Muscle of leg (tissue), 11 donors: ENCODE data around the gene CRAMP1. TPM values are rescaled to one million over a fixed set of nuclear protein-coding genes. Genes with fewer than 3 reads are reported as not detected.
A peak's percentile ranks its signal among the peaks of the same experiment; 100 is the strongest.

Experiments
- DNase-seq: peaks from one replicate; pipeline ENCODE4 v3.0.0; 2013
- H3K27ac ChIP-seq: one replicate; pipeline ENCODE4 v1.5.1; 2013; ENCODE audit warnings: mild to moderate bottlenecking, low read length, control low read depth
- H3K27me3 ChIP-seq: one replicate; pipeline ENCODE4 v1.6.1; 2013; ENCODE audit warnings: low read length; ENCODE audit not compliant: control insufficient read depth, insufficient read depth
- H3K36me3 ChIP-seq: one replicate; pipeline ENCODE4 v1.6.1; 2013; ENCODE audit warnings: low read length; ENCODE audit not compliant: control insufficient read depth, insufficient read depth
- H3K4me1 ChIP-seq: one replicate; pipeline ENCODE4 v1.6.1; 2013; ENCODE audit warnings: low read length; ENCODE audit not compliant: control insufficient read depth, insufficient read depth
- H3K4me3 ChIP-seq: one replicate; pipeline ENCODE4 v1.5.1; 2013; ENCODE audit warnings: low read length, control low read depth
- H3K9me3 ChIP-seq: replicated peaks from 2 replicates; pipeline ENCODE4 v1.6.1; 2013; ENCODE audit warnings: low read depth, low read length; ENCODE audit not compliant: control insufficient read depth
- WGBS: methylation state at CpG from one replicate; pipeline ENCODE4 v1.1.5; 2013; ENCODE audit warnings: missing lambda C conversion rate; ENCODE audit not compliant: insufficient coverage; 5-methylcytosine and 5-hydroxymethylcytosine counted together
- polyA plus RNA-seq, 8 donors: library from polyadenylated mRNA; unstranded; fragments of 120-200 nt; gene quantifications; one replicate each; pipeline versions ENCODE4 v1.2.1 to v1.2.3, GENCODE V29; 2013; ENCODE audit warnings: inconsistent platforms in 1 of 8, low replicate concordance in 1 of 8; ENCODE audit not compliant: insufficient read length in 8 of 8, insufficient read depth in 1 of 8
- total RNA-seq: library from RNA; stranded (reverse); fragments of 120-200 nt; gene quantifications from one replicate; pipeline ENCODE4 v1.2.4, GENCODE V29; 2013

The CRAMP1 gene
- total and polyA plus RNA-seq, 9 donors = 7.2 to 19.1 (median 14.0) TPM

GRCh38 chr16:1641261-1641660 is 29.1 kb downstream of the CRAMP1 start:
- no peaks in the 10 kb centered on the region for H3K9me3 ChIP-seq
- no peak overlapping the region for H3K4me3 ChIP-seq
- H3K27ac ChIP-seq = no peak overlapping the region
- WGBS = 94% methylated on average over 11 of the region's 12 CpGs
- no peaks in the 10 kb centered on the region for H3K27me3 ChIP-seq
- H3K4me1 ChIP-seq = peaks cover 28% of the 10 kb centered on the region
- DNase-seq = no peak
- H3K36me3 ChIP-seq = peaks cover 81% of the 10 kb centered on the region

GRCh38 chr16:1642148-1642547 is 30.0 kb downstream of the CRAMP1 start:
- Histone ChIP-seq H3K4me1 (peaks cover 28% of the 10 kb centered on the region), H3K36me3 (peaks cover 80% of the 10 kb centered on the region)
- DNase-seq = peak; percentile 75

GRCh38 chr16:1642753-1643152 is 30.6 kb downstream of the CRAMP1 start:
- Histone ChIP-seq H3K4me3 (no peak overlapping the region), H3K36me3 (peaks cover 81% of the 10 kb centered on the region), H3K27me3 (no peaks in the 10 kb centered on the region), H3K9me3 (no peaks in the 10 kb centered on the region), H3K27ac (peak overlapping the region; percentile 21), H3K4me1 (peaks cover 28% of the 10 kb centered on the region)
- DNase-seq = no peak
- WGBS = 96% methylated on average over 11 of the region's 11 CpGs

More at GRCh38 chr16:1642148-1642547, 30.0 kb downstream of the CRAMP1 start:
- Histone ChIP-seq H3K4me3 (no peak overlapping the region), H3K9me3 (no peaks in the 10 kb centered on the region), H3K27ac (peak overlapping the region; percentile 29), H3K27me3 (no peaks in the 10 kb centered on the region)
- WGBS = 83% methylated on average over 5 of the region's 5 CpGs

- Histone ChIP-seq H3K4me3 (no peak overlapping the region), H3K9me3 (no peaks in the 10 kb centered on the region), H3K27ac (no peak overlapping the region), H3K4me1 (peaks cover 28% of the 10 kb centered on the region), H3K27me3 (no peaks in the 10 kb centered on the region), H3K36me3 (peaks cover 78% of the 10 kb centered on the region)
- no peak for DNase-seq
- WGBS = 84% methylated on average over 11 of the region's 12 CpGs
Measured at GRCh38 chr16:1643521-1643920, 31.4 kb downstream of the CRAMP1 start.

- H3K9me3 ChIP-seq = no peaks in the 10 kb centered on the region
- H3K27ac ChIP-seq = no peak overlapping the region
- H3K4me1 ChIP-seq = peaks cover 28% of the 10 kb centered on the region
- no peaks in the 10 kb centered on the region for H3K27me3 ChIP-seq
- peaks cover 61% of the 10 kb centered on the region for H3K36me3 ChIP-seq
- H3K4me3 ChIP-seq = no peak overlapping the region
- 88% methylated on average over 9 of the region's 13 CpGs for WGBS
- DNase-seq = no peak
Measured at GRCh38 chr16:1645914-1646525, 33.9 kb downstream of the CRAMP1 start.

- Histone ChIP-seq H3K4me1 (peaks cover 14% of the 10 kb centered on the region), H3K9me3 (no peaks in the 10 kb centered on the region), H3K36me3 (peaks cover 57% of the 10 kb centered on the region), H3K4me3 (no peak overlapping the region), H3K27ac (no peak overlapping the region), H3K27me3 (no peaks in the 10 kb centered on the region)
- 93% methylated on average over 13 of the region's 13 CpGs for WGBS
- peak; percentile 45 for DNase-seq
Measured at GRCh38 chr16:1647856-1648255, 35.7 kb downstream of the CRAMP1 start.

- no peak overlapping the region for H3K4me3 ChIP-seq
- no CpG with 5 or more reads among the region's 4 CpGs for WGBS
- no peaks in the 10 kb centered on the region for H3K4me1 ChIP-seq
- peaks cover 56% of the 10 kb centered on the region for H3K36me3 ChIP-seq
- no peak for DNase-seq
- no peaks in the 10 kb centered on the region for H3K27me3 ChIP-seq
- no peaks in the 10 kb centered on the region for H3K9me3 ChIP-seq
- no peak overlapping the region for H3K27ac ChIP-seq
Measured at GRCh38 chr16:1650131-1650530, 38.0 kb downstream of the CRAMP1 start.

GRCh38 chr16:1651094-1651973 is 39.2 kb downstream of the CRAMP1 start:
- H3K27me3 ChIP-seq = no peaks in the 10 kb centered on the region
- H3K36me3 ChIP-seq = peaks cover 61% of the 10 kb centered on the region
- H3K27ac ChIP-seq = no peak overlapping the region
- WGBS = 93% methylated on average over 12 of the region's 12 CpGs
- no peak overlapping the region for H3K4me3 ChIP-seq
- DNase-seq = no peak
- no peaks in the 10 kb centered on the region for H3K4me1 ChIP-seq
- H3K9me3 ChIP-seq = no peaks in the 10 kb centered on the region

GRCh38 chr16:1651974-1652312 is 39.8 kb downstream of the CRAMP1 start:
- 94% methylated on average over 1 of the region's 1 CpG for WGBS
- H3K27me3 ChIP-seq = no peaks in the 10 kb centered on the region
- H3K4me1 ChIP-seq = no peaks in the 10 kb centered on the region
- H3K4me3 ChIP-seq = no peak overlapping the region
- no peaks in the 10 kb centered on the region for H3K9me3 ChIP-seq
- DNase-seq = no peak
- H3K27ac ChIP-seq = no peak overlapping the region
- H3K36me3 ChIP-seq = peaks cover 64% of the 10 kb centered on the region

- Histone ChIP-seq H3K4me1 (no peaks in the 10 kb centered on the region), H3K4me3 (no peak overlapping the region), H3K9me3 (no peaks in the 10 kb centered on the region), H3K36me3 (peaks cover 68% of the 10 kb centered on the region), H3K27me3 (no peaks in the 10 kb centered on the region), H3K27ac (no peak overlapping the region)
- 99% methylated on average over 13 of the region's 15 CpGs for WGBS
- DNase-seq = no peak
Measured at GRCh38 chr16:1653023-1653422, 40.9 kb downstream of the CRAMP1 start.
